ENCODE data around the gene U2SURP. TPM values are rescaled to one million over a fixed set of nuclear protein-coding genes. Genes with fewer than 3 reads are reported as not detected.

Gene U2SURP
- total RNA-seq, 1 experiment from 2014 or later = 168 TPM

DNA sequence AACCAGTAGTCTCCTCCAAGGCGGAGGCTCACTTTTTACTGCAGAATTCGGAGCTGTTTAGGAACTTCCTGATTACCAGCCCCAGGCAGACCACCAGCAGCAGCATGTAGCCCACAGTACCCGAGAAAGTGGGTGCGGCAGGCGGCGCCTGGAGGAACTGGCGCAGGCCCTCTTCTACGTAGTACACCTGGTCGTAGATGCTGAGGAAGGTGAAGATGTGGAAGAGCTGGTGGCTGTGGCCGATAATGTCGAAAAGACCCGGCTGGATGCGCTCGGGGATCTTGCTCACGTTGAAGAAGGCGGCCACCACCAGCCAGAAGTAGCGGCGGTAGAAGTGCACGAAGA is 39.2 kb upstream of the U2SURP start:
- peaks cover 56% of the 10 kb centered on the region for H3K27me3 Mint-ChIP-seq (ENCODE audit: low read depth)

More for the DNA sequence above, 39.2 kb upstream of the U2SURP start:
- Histone ChIP-seq H3K4ac (ENCODE audit: low read depth, low read length) (no peak overlapping the region), H2BK12ac (ENCODE audit: insufficient read length, low read depth, low read length) (no peak overlapping the region), H2AK5ac (ENCODE audit: insufficient read length, low read length) (no peak overlapping the region), H3K4me1 (ENCODE audit: insufficient read depth, low read length) (no peaks in the 10 kb centered on the region), H2BK15ac (ENCODE audit: low read depth, low read length) (no peak overlapping the region), H4K5ac (ENCODE audit: insufficient read length, low read depth, low read length) (no peak overlapping the region), H3K9ac (ENCODE audit: extremely low read depth, insufficient read length, low read length) (no peak overlapping the region), H3K79me2 (ENCODE audit: insufficient read depth, low read length) (no peaks in the 10 kb centered on the region), H3T11ph (ENCODE audit: low read length) (no peak overlapping the region), H2AFZ (ENCODE audit: low read length) (no peak overlapping the region), H4K20me1 (ENCODE audit: control insufficient read depth, insufficient read depth, insufficient read length) (no peaks in the 10 kb centered on the region), H3K9me3 (ENCODE audit: control insufficient read depth, low read depth, low read length) (no peaks in the 10 kb centered on the region), H3K14ac (ENCODE audit: insufficient read depth, low read length) (no peak overlapping the region), H3K27me3 (ENCODE audit: insufficient read depth, low read length) (peaks cover 7% of the 10 kb centered on the region; the same call in 1 of the 2 replicates), H3K79me1 (ENCODE audit: insufficient read depth, low read depth, low read length, poor library complexity, severe bottlenecking) (no peaks in the 10 kb centered on the region), H3K27ac (ENCODE audit: insufficient read length, low read depth, low read length) (no peak overlapping the region), H2BK20ac (ENCODE audit: low read depth, low read length, poor library complexity, severe bottlenecking) (no peak overlapping the region), H2BK5ac (ENCODE audit: insufficient read length, low read length) (no peak overlapping the region), H2BK120ac (ENCODE audit: low read depth, low read length, poor library complexity, severe bottlenecking) (no peak overlapping the region), H3K23me2 (ENCODE audit: insufficient read length, low read depth, low read length, poor library complexity, severe bottlenecking) (peaks cover 4% of the 10 kb centered on the region), H3K23ac (ENCODE audit: insufficient read length, low read depth, low read length) (no peak overlapping the region), H3K18ac (ENCODE audit: insufficient read length, low read depth, low read length) (no peak overlapping the region), H3K4me2 (ENCODE audit: insufficient read depth, insufficient read length, low read length) (no peak overlapping the region), H3K56ac (ENCODE audit: insufficient read length, low read depth, low read length) (no peak overlapping the region), H4K91ac (ENCODE audit: insufficient read length, low read depth, low read length) (no peak overlapping the region), H4K8ac (replicated peaks; ENCODE audit: insufficient read length, low read depth, low read length) (no peak overlapping the region)
- DNase-seq = no peak
- Mint-ChIP-seq H3K36me3 (ENCODE audit: insufficient read depth in 1 of 3, low read depth in 3 of 3) (peaks cover 2 to 8% (median 7%) of the 10 kb centered on the region in 3 experiments; a peak in 5 of 7 replicates), H3K4me1 (peaks cover 24% of the 10 kb centered on the region in 2 experiments), H3K9me3 (peaks cover 2 to 6% of the 10 kb centered on the region in 2 experiments; a peak in 2 of 5 replicates), H3K4me3 (peak overlapping the region; percentile 72 to 92), H3K27ac (peak overlapping the region in 1 of 3 experiments; percentile 45; a peak in 2 of 7 replicates)
- TF ChIP-seq, protein P1, sequence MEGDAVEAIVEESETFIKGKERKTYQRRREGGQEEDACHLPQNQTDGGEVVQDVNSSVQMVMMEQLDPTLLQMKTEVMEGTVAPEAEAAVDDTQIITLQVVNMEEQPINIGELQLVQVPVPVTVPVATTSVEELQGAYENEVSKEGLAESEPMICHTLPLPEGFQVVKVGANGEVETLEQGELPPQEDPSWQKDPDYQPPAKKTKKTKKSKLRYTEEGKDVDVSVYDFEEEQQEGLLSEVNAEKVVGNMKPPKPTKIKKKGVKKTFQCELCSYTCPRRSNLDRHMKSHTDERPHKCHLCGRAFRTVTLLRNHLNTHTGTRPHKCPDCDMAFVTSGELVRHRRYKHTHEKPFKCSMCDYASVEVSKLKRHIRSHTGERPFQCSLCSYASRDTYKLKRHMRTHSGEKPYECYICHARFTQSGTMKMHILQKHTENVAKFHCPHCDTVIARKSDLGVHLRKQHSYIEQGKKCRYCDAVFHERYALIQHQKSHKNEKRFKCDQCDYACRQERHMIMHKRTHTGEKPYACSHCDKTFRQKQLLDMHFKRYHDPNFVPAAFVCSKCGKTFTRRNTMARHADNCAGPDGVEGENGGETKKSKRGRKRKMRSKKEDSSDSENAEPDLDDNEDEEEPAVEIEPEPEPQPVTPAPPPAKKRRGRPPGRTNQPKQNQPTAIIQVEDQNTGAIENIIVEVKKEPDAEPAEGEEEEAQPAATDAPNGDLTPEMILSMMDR (conservative IDR thresholded peaks at IDR 0.05) = no peak
- no CpG with 5 or more reads among the region's 19 CpGs for WGBS (ENCODE audit: extremely low coverage, insufficient read length, low lambda C conversion rate)

Data from H9 (cell line).